Lung (tissue), 13 donors: Measurements from ENCODE around the gene RASAL3. TPM values are rescaled to one million over a fixed set of nuclear protein-coding genes. Genes with fewer than 3 reads are reported as not detected.

ENCODE experiments used
- ATAC-seq: fragments of 200-7000 bp; cut with Tn5 transposase; one replicate; pipeline ENCODE4 v1.9.1; 2020; ENCODE audit warnings: moderate number of reproducible peaks; ENCODE audit not compliant: insufficient read depth, low FRiP score
- DNase-seq, 3 donors: peaks; one replicate each; pipeline ENCODE4 v3.0.0-alpha.2; 2013 to 2017
- H3K27ac ChIP-seq, 2 donors: one replicate each; pipeline ENCODE4 v1.5.1; 2013; ENCODE audit warnings: mild to moderate bottlenecking in 2 of 2, moderate library complexity in 2 of 2, control low read depth in 1 of 2, inconsistent platforms in 1 of 2, low read depth in 1 of 2, low read length in 1 of 2
- H3K27me3 ChIP-seq, 3 donors: one replicate each; pipeline ENCODE4 v1.5.1; 2013; ENCODE audit warnings: low read length in 2 of 3; ENCODE audit not compliant: control insufficient read depth in 3 of 3, insufficient read depth in 3 of 3
- H3K36me3 ChIP-seq, 4 donors: one replicate each; pipeline ENCODE4 v1.5.1; 2013; ENCODE audit warnings: low read length in 4 of 4, mild to moderate bottlenecking in 1 of 4, moderate library complexity in 1 of 4; ENCODE audit not compliant: control insufficient read depth in 4 of 4, insufficient read depth in 4 of 4
- H3K4me1 ChIP-seq, 5 donors: one replicate each; pipeline ENCODE4 v1.5.1; 2013; ENCODE audit warnings: low read length in 5 of 5, mild to moderate bottlenecking in 2 of 5, moderate library complexity in 1 of 5; ENCODE audit not compliant: control insufficient read depth in 5 of 5, insufficient read depth in 5 of 5
- H3K4me3 ChIP-seq: one replicate; pipeline ENCODE4 v1.5.1; 2013; ENCODE audit warnings: mild to moderate bottlenecking, control low read depth, moderate library complexity
- H3K9ac ChIP-seq, 2 donors: one replicate each; pipeline ENCODE4 v1.5.1; 2013; ENCODE audit warnings: low read length in 2 of 2, control low read depth in 1 of 2; ENCODE audit not compliant: insufficient read depth in 1 of 2
- H3K9me3 ChIP-seq, 4 donors: one replicate each; pipeline ENCODE4 v1.5.1; 2013; ENCODE audit warnings: low read length in 3 of 4, mild to moderate bottlenecking in 1 of 4, moderate library complexity in 1 of 4; ENCODE audit not compliant: control insufficient read depth in 4 of 4, insufficient read depth in 3 of 4
- WGBS, 2 donors: extraction: QIAGEN DNeasy Blood & Tissue Kit; methylation state at CpG; one replicate each; pipeline ENCODE4 v1.1.7; 2013; 5-methylcytosine and 5-hydroxymethylcytosine counted together
- polyA plus RNA-seq, 2 donors: library from polyadenylated mRNA; stranded (reverse); fragments of 200-250 nt; gene quantifications; one replicate each; pipeline ENCODE4 v1.2.1, GENCODE V29; 2013
- small RNA-seq: library from RNA; depleted of rRNA; stranded (forward); fragments of <200 nt; gene quantifications from one replicate; pipeline ENCODE3, GENCODE V24; 2014; ENCODE audit warnings: low replicate concordance
- total RNA-seq, 2 donors: library from RNA; depleted of rRNA in 1 of 2; stranded (reverse); fragments of >200 nt in 1 of 2; gene quantifications; one replicate each; pipeline ENCODE4 v1.2.1, GENCODE V29; 2014 to 2021
- TF ChIP-seq, protein P1 (sequence below): IDR thresholded peaks from 2 replicates; pipeline ENCODE4 v1.5.1; 2012; ENCODE audit warnings: mild to moderate bottlenecking; ENCODE audit errors: control extremely low read depth, extremely low read depth
- donor health status: control.
- donor health status: control.
- donor health status: Bipolar disorder and iron deficiency.
- donor health status: healthy.
- donor health status: DM: yes; HTN: yes; CAD: no.

RASAL3 gene
- total and polyA plus RNA-seq, 4 donors, result 4.6 to 18.2 (median 9.6) TPM

DNA sequence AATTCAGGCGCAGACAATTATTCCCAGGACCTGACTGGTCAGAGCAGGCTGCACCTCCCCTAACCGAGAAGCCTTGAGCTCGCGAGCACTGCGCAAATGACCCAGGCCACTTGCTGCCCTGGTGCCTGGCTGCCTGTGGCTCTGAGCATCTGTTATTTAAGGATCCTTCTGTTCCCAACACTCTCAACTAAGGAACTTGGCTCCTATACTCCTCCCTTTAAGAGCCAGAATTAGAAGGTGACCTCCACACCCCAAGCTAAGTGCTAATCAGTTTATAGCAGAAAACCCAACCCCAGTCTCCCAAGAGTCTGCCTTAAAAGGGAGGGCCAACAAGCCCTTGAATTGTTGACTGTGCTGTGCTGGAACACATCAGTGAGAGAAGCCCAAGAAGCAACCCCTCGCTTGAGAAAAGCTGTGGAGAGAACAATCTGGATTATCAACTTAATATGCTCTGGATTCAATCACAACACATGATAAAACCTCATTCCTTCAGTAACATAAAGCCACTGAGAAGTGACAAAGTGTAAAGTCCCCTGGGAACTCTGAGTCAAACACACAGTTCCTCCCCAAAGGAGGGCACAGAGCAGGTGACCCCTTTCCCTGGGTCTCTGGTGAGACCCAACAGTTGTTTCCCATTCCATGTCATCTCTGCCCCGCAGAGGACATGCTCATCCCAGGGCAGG lies 60.1 kb downstream of the RASAL3 start:
- DNase-seq (no peak), ATAC-seq (no peak)
- H3K9me3 ChIP-seq, result no peaks in the 10 kb centered on the region
- 76 to 94% methylated on average over 7 of the region's 7 CpGs for WGBS, 2 donors
- H3K4me1 ChIP-seq, result peaks cover 0 to 15% (median 0%) of the 10 kb centered on the region in 5 donors
- H3K27ac ChIP-seq, result peak overlapping the region in 1 of 2 donors; percentile 50
- no peak overlapping the region for H3K4me3 ChIP-seq
- H3K27me3 ChIP-seq, result no peaks in the 10 kb centered on the region
- H3K9ac ChIP-seq, result no peak overlapping the region
- H3K36me3 ChIP-seq, result peaks cover 0 to 43% (median 22%) of the 10 kb centered on the region in 4 donors
- TF ChIP-seq, protein P1, sequence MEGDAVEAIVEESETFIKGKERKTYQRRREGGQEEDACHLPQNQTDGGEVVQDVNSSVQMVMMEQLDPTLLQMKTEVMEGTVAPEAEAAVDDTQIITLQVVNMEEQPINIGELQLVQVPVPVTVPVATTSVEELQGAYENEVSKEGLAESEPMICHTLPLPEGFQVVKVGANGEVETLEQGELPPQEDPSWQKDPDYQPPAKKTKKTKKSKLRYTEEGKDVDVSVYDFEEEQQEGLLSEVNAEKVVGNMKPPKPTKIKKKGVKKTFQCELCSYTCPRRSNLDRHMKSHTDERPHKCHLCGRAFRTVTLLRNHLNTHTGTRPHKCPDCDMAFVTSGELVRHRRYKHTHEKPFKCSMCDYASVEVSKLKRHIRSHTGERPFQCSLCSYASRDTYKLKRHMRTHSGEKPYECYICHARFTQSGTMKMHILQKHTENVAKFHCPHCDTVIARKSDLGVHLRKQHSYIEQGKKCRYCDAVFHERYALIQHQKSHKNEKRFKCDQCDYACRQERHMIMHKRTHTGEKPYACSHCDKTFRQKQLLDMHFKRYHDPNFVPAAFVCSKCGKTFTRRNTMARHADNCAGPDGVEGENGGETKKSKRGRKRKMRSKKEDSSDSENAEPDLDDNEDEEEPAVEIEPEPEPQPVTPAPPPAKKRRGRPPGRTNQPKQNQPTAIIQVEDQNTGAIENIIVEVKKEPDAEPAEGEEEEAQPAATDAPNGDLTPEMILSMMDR, result no peak

- Histone ChIP-seq H3K4me3 (no peak overlapping the region), H3K9me3 (no peaks in the 10 kb centered on the region), H3K36me3 (peaks cover 7 to 51% (median 23%) of the 10 kb centered on the region in 4 donors), H3K27ac (no peak overlapping the region), H3K9ac (no peak overlapping the region), H3K4me1 (peaks cover 0 to 15% (median 0%) of the 10 kb centered on the region in 5 donors), H3K27me3 (no peaks in the 10 kb centered on the region)
- DNase-seq (no peak), ATAC-seq (no peak)
- TF ChIP-seq, protein P1, result no peak
- 90 to 93% methylated on average over 10 of the region's 10 CpGs for WGBS, 2 donors
Measured at GRCh38 chr19:15403151-15403531, 61.2 kb downstream of the RASAL3 start.

DNA sequence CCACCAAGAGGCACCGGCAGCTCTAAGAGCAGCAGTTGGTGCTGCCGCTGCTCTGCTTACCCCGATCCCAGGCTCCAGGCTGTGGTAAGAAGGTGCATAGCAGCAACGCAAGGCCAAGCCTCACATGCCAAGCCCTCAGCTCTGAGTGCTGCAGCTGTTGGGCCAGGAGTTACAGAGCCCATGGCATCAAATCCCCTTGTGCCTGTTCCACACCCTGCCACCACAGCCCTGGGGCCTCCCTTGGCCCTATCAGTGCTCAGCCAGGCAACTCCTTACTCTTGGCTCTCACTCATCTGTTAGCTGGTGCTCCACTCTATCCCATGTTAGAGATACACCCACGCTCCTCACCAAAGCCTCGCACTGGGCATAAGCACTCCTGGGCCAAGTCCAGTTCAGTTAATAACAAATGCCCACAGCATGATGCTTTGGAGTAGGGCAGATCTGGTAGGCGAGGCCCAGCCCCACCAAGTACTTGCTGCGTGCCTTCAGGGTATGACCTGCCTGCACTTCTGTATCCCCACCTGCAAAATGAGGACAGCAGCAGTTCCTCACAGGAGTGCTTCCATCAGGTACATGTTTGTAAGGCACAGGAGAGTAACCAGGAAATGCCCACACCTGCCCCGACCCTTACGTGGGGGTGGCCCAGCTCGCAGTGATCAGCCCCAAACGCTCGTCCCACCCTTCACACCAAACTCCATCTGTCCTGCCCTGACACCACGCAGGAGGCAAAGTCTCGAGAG lies 61.8 kb downstream of the RASAL3 start:
- no peak overlapping the region for H3K27ac ChIP-seq
- no peak overlapping the region for H3K9ac ChIP-seq
- H3K9me3 ChIP-seq, result no peaks in the 10 kb centered on the region
- no peaks in the 10 kb centered on the region for H3K27me3 ChIP-seq
- H3K36me3 ChIP-seq, result peaks cover 7 to 54% (median 28%) of the 10 kb centered on the region in 4 donors
- no peak for ATAC-seq
- 90 to 96% methylated on average over 15 of the region's 15 CpGs for WGBS, 2 donors
- H3K4me1 ChIP-seq, result peaks cover 0 to 15% (median 0%) of the 10 kb centered on the region in 5 donors
- H3K4me3 ChIP-seq, result no peak overlapping the region
- no peak for DNase-seq
- TF ChIP-seq, protein P1, result no peak

Small RNA genes within 50 kb of the gene (small RNA-seq; reads per million reads assigned to genes)
- not detected for gene MIR1470

Other genes with a start within 250 kb of the RASAL3 start
- 1 to 10 TPM; 1.7 to 2.7 TPM for gene EPHX3, start 232.1 kb downstream of the RASAL3 start, total RNA-seq
- 1 to 10 TPM; 1.1 to 3.0 TPM for gene EPHX3, start 232.1 kb downstream of the RASAL3 start, polyA plus RNA-seq
- 10 to 100 TPM; 44.7 to 89.0 TPM for gene BRD4, start 132.0 kb downstream of the RASAL3 start, total RNA-seq
- gene BRD4, start 132.0 kb downstream of the RASAL3 start, polyA plus RNA-seq, result 10 to 100 TPM; 23.2 to 30.8 TPM
- 10 to 100 TPM; 23.1 to 43.4 TPM for gene AKAP8, start 84.8 kb downstream of the RASAL3 start, total RNA-seq
- 10 to 100 TPM; 15.0 to 16.4 TPM for gene AKAP8, start 84.8 kb downstream of the RASAL3 start, polyA plus RNA-seq
- 100 to 1,000 TPM in 1 of 2 donors, 10 to 100 TPM in 1; 84.1 to 118 TPM for gene AKAP8L, start 45.6 kb downstream of the RASAL3 start, total RNA-seq
- 10 to 100 TPM; 52.5 to 76.2 TPM for gene AKAP8L, start 45.6 kb downstream of the RASAL3 start, polyA plus RNA-seq
- 10 to 100 TPM; 24.0 to 42.6 TPM for gene WIZ, start 14.6 kb downstream of the RASAL3 start, total RNA-seq
- gene WIZ, start 14.6 kb downstream of the RASAL3 start, polyA plus RNA-seq, result 10 to 100 TPM; 14.5 to 22.7 TPM
- gene PGLYRP2, start 15.0 kb upstream of the RASAL3 start, total RNA-seq, result not detected
- under 1 TPM in 1 of 2 donors, not detected in 1; 0.10 TPM for gene PGLYRP2, start 15.0 kb upstream of the RASAL3 start, polyA plus RNA-seq
- under 1 TPM in 1 of 2 donors, not detected in 1; 0.18 TPM for gene CYP4F22, start 44.0 kb upstream of the RASAL3 start, total RNA-seq
- under 1 TPM in 1 of 2 donors, not detected in 1; 0.07 TPM for gene CYP4F22, start 44.0 kb upstream of the RASAL3 start, polyA plus RNA-seq
- not detected for gene CYP4F8, start 150.7 kb upstream of the RASAL3 start, total RNA-seq
- not detected for gene CYP4F8, start 150.7 kb upstream of the RASAL3 start, polyA plus RNA-seq
- gene CYP4F3, start 176.4 kb upstream of the RASAL3 start, total RNA-seq, result 1 to 10 TPM; 1.1 to 1.7 TPM
- 1 to 10 TPM in 1 of 2 donors, under 1 TPM in 1; 0.20 to 1.4 TPM for gene CYP4F3, start 176.4 kb upstream of the RASAL3 start, polyA plus RNA-seq
- gene CYP4F12, start 208.5 kb upstream of the RASAL3 start, total RNA-seq, result 1 to 10 TPM; 4.0 to 4.2 TPM
- 1 to 10 TPM in 1 of 2 donors, under 1 TPM in 1; 0.85 to 2.3 TPM for gene CYP4F12, start 208.5 kb upstream of the RASAL3 start, polyA plus RNA-seq